Measurements from ENCODE around the gene ZBTB12. TPM values are rescaled to one million over a fixed set of nuclear protein-coding genes. Genes with fewer than 3 reads are reported as not detected.

The ZBTB12 gene
- total and polyA plus RNA-seq, 9 of the 15 experiments (the other 6 are each of a cell fraction or from before 2014, with no cell fraction given): 0.03 to 12.4 (median 5.8) TPM; not detected in 1

DNA sequence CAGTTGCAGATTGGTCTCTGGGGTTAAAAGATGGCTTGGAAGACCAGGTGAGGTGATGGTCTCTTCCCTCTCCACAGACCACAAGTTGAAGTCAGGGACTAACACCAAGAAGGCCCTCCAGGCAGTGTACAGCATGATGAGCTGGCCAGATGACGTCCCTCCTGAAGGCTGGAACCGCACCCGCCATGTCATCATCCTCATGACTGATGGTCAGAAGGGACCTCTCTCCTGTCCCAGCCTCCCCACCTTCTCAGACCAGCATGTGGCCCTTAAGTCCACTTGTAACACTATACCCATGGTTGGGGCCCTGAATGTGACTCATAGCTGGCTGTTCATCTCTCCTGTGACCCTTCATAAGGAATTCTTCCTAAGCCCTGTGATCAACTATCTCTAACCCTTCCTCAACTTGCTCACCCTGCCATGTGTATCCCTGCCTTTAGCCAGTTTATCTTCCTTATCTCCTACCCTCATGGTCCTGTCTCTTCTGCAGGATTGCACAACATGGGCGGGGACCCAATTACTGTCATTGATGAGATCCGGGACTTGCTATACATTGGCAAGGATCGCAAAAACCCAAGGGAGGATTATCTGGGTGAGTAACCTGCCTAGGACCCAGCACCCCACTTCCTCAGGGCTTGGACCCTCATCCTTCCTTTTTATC is 47.0 kb upstream of the ZBTB12 start (continued):
- TF ChIP-seq FOXK1 (CRISPR knock-in tag; IDR thresholded peaks at IDR 0.05; ENCODE audit: borderline replicate concordance): no peak
- TF ChIP-seq SMAD2 (IDR thresholded peaks at IDR 0.05; ENCODE audit: low read depth, low read length): no peak
- peak; percentile 35; the same call in 1 of the 2 replicates for TF ChIP-seq RBFOX2 (IDR thresholded peaks at IDR 0.05; ENCODE audit: low read depth, low read length)
- no peak for TF ChIP-seq KLF6 (CRISPR knock-in tag; IDR thresholded peaks at IDR 0.05; ENCODE audit: borderline replicate concordance)
- TF ChIP-seq, protein P1, sequence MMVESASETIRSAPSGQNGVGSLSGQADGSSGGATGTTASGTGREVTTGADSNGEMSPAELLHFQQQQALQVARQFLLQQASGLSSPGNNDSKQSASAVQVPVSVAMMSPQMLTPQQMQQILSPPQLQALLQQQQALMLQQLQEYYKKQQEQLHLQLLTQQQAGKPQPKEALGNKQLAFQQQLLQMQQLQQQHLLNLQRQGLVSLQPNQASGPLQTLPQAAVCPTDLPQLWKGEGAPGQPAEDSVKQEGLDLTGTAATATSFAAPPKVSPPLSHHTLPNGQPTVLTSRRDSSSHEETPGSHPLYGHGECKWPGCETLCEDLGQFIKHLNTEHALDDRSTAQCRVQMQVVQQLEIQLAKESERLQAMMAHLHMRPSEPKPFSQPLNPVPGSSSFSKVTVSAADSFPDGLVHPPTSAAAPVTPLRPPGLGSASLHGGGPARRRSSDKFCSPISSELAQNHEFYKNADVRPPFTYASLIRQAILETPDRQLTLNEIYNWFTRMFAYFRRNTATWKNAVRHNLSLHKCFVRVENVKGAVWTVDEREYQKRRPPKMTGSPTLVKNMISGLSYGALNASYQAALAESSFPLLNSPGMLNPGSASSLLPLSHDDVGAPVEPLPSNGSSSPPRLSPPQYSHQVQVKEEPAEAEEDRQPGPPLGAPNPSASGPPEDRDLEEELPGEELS (CRISPR knock-in tag; IDR thresholded peaks at IDR 0.05; ENCODE audit: borderline replicate concordance): no peak
- no peak for TF ChIP-seq TEAD2 (tag; IDR thresholded peaks at IDR 0.05)
- TF ChIP-seq MXI1 (IDR thresholded peaks at IDR 0.05; ENCODE audit: low read depth, low read length): 0 out of 2 replicates have a peak, but pooled peaks have one; percentile 26
- TF ChIP-seq ZNF134 (CRISPR knock-in tag; conservative IDR thresholded peaks at IDR 0.05): no peak
- TF ChIP-seq FOXJ2 (tag; IDR thresholded peaks at IDR 0.05): 0 out of 2 replicates have a peak, but pooled peaks have one; percentile 40
- TF ChIP-seq, protein P2, sequence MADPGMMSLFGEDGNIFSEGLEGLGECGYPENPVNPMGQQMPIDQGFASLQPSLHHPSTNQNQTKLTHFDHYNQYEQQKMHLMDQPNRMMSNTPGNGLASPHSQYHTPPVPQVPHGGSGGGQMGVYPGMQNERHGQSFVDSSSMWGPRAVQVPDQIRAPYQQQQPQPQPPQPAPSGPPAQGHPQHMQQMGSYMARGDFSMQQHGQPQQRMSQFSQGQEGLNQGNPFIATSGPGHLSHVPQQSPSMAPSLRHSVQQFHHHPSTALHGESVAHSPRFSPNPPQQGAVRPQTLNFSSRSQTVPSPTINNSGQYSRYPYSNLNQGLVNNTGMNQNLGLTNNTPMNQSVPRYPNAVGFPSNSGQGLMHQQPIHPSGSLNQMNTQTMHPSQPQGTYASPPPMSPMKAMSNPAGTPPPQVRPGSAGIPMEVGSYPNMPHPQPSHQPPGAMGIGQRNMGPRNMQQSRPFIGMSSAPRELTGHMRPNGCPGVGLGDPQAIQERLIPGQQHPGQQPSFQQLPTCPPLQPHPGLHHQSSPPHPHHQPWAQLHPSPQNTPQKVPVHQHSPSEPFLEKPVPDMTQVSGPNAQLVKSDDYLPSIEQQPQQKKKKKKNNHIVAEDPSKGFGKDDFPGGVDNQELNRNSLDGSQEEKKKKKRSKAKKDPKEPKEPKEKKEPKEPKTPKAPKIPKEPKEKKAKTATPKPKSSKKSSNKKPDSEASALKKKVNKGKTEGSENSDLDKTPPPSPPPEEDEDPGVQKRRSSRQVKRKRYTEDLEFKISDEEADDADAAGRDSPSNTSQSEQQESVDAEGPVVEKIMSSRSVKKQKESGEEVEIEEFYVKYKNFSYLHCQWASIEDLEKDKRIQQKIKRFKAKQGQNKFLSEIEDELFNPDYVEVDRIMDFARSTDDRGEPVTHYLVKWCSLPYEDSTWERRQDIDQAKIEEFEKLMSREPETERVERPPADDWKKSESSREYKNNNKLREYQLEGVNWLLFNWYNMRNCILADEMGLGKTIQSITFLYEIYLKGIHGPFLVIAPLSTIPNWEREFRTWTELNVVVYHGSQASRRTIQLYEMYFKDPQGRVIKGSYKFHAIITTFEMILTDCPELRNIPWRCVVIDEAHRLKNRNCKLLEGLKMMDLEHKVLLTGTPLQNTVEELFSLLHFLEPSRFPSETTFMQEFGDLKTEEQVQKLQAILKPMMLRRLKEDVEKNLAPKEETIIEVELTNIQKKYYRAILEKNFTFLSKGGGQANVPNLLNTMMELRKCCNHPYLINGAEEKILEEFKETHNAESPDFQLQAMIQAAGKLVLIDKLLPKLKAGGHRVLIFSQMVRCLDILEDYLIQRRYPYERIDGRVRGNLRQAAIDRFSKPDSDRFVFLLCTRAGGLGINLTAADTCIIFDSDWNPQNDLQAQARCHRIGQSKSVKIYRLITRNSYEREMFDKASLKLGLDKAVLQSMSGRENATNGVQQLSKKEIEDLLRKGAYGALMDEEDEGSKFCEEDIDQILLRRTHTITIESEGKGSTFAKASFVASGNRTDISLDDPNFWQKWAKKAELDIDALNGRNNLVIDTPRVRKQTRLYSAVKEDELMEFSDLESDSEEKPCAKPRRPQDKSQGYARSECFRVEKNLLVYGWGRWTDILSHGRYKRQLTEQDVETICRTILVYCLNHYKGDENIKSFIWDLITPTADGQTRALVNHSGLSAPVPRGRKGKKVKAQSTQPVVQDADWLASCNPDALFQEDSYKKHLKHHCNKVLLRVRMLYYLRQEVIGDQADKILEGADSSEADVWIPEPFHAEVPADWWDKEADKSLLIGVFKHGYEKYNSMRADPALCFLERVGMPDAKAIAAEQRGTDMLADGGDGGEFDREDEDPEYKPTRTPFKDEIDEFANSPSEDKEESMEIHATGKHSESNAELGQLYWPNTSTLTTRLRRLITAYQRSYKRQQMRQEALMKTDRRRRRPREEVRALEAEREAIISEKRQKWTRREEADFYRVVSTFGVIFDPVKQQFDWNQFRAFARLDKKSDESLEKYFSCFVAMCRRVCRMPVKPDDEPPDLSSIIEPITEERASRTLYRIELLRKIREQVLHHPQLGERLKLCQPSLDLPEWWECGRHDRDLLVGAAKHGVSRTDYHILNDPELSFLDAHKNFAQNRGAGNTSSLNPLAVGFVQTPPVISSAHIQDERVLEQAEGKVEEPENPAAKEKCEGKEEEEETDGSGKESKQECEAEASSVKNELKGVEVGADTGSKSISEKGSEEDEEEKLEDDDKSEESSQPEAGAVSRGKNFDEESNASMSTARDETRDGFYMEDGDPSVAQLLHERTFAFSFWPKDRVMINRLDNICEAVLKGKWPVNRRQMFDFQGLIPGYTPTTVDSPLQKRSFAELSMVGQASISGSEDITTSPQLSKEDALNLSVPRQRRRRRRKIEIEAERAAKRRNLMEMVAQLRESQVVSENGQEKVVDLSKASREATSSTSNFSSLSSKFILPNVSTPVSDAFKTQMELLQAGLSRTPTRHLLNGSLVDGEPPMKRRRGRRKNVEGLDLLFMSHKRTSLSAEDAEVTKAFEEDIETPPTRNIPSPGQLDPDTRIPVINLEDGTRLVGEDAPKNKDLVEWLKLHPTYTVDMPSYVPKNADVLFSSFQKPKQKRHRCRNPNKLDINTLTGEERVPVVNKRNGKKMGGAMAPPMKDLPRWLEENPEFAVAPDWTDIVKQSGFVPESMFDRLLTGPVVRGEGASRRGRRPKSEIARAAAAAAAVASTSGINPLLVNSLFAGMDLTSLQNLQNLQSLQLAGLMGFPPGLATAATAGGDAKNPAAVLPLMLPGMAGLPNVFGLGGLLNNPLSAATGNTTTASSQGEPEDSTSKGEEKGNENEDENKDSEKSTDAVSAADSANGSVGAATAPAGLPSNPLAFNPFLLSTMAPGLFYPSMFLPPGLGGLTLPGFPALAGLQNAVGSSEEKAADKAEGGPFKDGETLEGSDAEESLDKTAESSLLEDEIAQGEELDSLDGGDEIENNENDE (IDR thresholded peaks at IDR 0.05; ENCODE audit: low read depth, low read length): no peak
